Adrenal gland (tissue), 12 donors: ENCODE measurements around the gene PTPRN2. TPM values are rescaled to one million over a fixed set of nuclear protein-coding genes. Genes with fewer than 3 reads are reported as not detected.
A peak's percentile ranks its signal among the peaks of the same experiment; 100 is the strongest.
"Not testable (repeated sequence)": the region's sequence is repeated elsewhere in the genome, so short reads cannot be mapped to it uniquely, and the experiment has no call there.

Experiments used
- DNase-seq, 7 donors: peaks; one replicate each; pipeline ENCODE4 v3.0.0-alpha.2; 2019 to 2020
- H3K27ac ChIP-seq, 5 donors: fragments of 200-600 bp; sonication (generic) in 4 of 5; 1 replicate in 3 of 5; 2 replicates in 2 of 5; pipeline versions ENCODE4 v1.5.1 to v1.8.0; 2016 to 2020; ENCODE audit warnings: mild to moderate bottlenecking in 1 of 5
- H3K27me3 ChIP-seq: fragments of 200-600 bp; 2 replicates; pipeline ENCODE4 v1.8.0; 2021
- H3K36me3 ChIP-seq, 2 donors: fragments of 200-600 bp; replicated peaks in 1 of 2; 1 replicate in 1 of 2; 2 replicates in 1 of 2; pipeline versions ENCODE4 v1.5.1 to v1.8.0; 2018 to 2022
- H3K4me1 ChIP-seq, 2 donors: fragments of 200-600 bp; replicated peaks in 1 of 2; 1 replicate in 1 of 2; 2 replicates in 1 of 2; pipeline versions ENCODE4 v1.5.1 to v1.8.0; 2018 to 2021
- H3K4me3 ChIP-seq, 4 donors: fragments of 200-600 bp; sonication (generic) in 3 of 4; one replicate each; pipeline ENCODE4 v1.5.1; 2016 to 2018
- H3K9me3 ChIP-seq, 3 donors: fragments of 200-600 bp; sonication (generic) in 1 of 3; replicated peaks in 1 of 3; 1 replicate in 2 of 3; 2 replicates in 1 of 3; pipeline versions ENCODE4 v1.5.1 to v1.8.0; 2016 to 2021
- CTCF ChIP-seq, 6 experiments: fragments of 450-650 bp in 4 of 6; fragments of 200-600 bp in 2 of 6; sonication (generic) in 1 of 6; IDR thresholded peaks; 1 replicate in 5 of 6; 2 replicates in 1 of 6; pipeline versions ENCODE4 v1.5.1 to v1.8.0; 2016 to 2021; ENCODE audit warnings: antibody characterized with exemption in 6 of 6, mild to moderate bottlenecking in 2 of 6, moderate library complexity in 1 of 6
- POLR2A ChIP-seq, 2 donors: fragments of 450-650 bp; IDR thresholded peaks; one replicate each; pipeline ENCODE4 v1.6.1; 2017; ENCODE audit warnings: antibody characterized with exemption in 2 of 2, mild to moderate bottlenecking in 2 of 2, moderate library complexity in 1 of 2
- WGBS, 4 donors: extraction: QIAGEN DNeasy Blood & Tissue Kit in 2 of 4; methylation state at CpG; one replicate each; pipeline versions ENCODE4 v1.1.5 to v1.1.7; 2013 to 2017; 5-methylcytosine and 5-hydroxymethylcytosine counted together
- intact Hi-C, 2 donors: fragments of 100-400 bp; cut with DNase I; formaldehyde crosslinking; loops; one replicate each; pipeline versions ENCODE4 v1.14.1 to v1.15.0; 2022 to 2023
- polyA plus RNA-seq, 3 donors: library from polyadenylated mRNA; stranded (reverse); fragments of 200-250 nt in 2 of 3; fragments of 350-450 nt in 1 of 3; fragmentation: Illumina TruSeq in 1 of 3; extraction: RNeasy Lipid Tissue Mini Kit (QIAGEN cat#74804) in 1 of 3; gene quantifications; one replicate each; pipeline ENCODE4 v1.2.3, GENCODE V29; 2013 to 2014
- total RNA-seq, 9 donors: library from RNA; depleted of rRNA in 4 of 9; stranded (reverse); fragments of >200 nt in 4 of 9; fragments of 120-200 nt in 1 of 9; fragmentation: NEBNext Ultra II Directional in 1 of 9; extraction: Animal tissue kit (Norgen Biotek cat#: 25700) in 1 of 9; gene quantifications; one replicate each; pipeline versions ENCODE4 v1.1.0 to v1.2.4, GENCODE V29; 2013 to 2023
- donor health status: healthy with polysubstance abuse.
- donor health status: Bipolar disorder and iron deficiency.
- donor health status: DM: yes; HTN: yes; CAD: no.
- donor health status: DM: no; HTN: no; CAD: no.
- donor health status: DM: no; HTN: no; CAD: no.
- donor health status: DM: yes; HTN: yes; CAD: no.

Gene PTPRN2
- total and polyA plus RNA-seq, 12 donors: 2.2 to 16.2 (median 3.4) TPM

GRCh38 chr7:158039270-158039669 lies 548.4 kb downstream of the PTPRN2 start:
- no peak for TF ChIP-seq CTCF (IDR thresholded peaks at IDR 0.05)
- no peak for TF ChIP-seq POLR2A (IDR thresholded peaks at IDR 0.05)
- Histone ChIP-seq H3K4me3 (no peak overlapping the region), H3K27ac (no peak overlapping the region), H3K36me3 (no peaks in the 10 kb centered on the region), H3K9me3 (peaks cover 0 to 13% (median 5%) of the 10 kb centered on the region in 3 donors), H3K27me3 (no peaks in the 10 kb centered on the region), H3K4me1 (peaks cover 0 to 4% of the 10 kb centered on the region in 2 donors)
- intact Hi-C loops: no loop called here
- DNase-seq: no peak

- no peak for TF ChIP-seq POLR2A (IDR thresholded peaks at IDR 0.05)
- TF ChIP-seq CTCF (IDR thresholded peaks at IDR 0.05): no peak
Observed at GRCh38 chr7:158037211-158037610, 550.4 kb downstream of the PTPRN2 start.

GRCh38 chr7:158035343-158035742 lies 552.3 kb downstream of the PTPRN2 start:
- Histone ChIP-seq H3K4me3 (no peak overlapping the region), H3K4me1 (no peaks in the 10 kb centered on the region), H3K27me3 (no peaks in the 10 kb centered on the region), H3K36me3 (no peaks in the 10 kb centered on the region), H3K27ac (no peak overlapping the region), H3K9me3 (peaks cover 0 to 13% (median 5%) of the 10 kb centered on the region in 3 donors)
- TF ChIP-seq POLR2A (IDR thresholded peaks at IDR 0.05): no peak
- TF ChIP-seq CTCF (IDR thresholded peaks at IDR 0.05): no peak
- DNase-seq: peak in 1 of 7 donors; percentile 5
- 76 to 92% (median 86%) methylated on average over 4 of the region's 4 CpGs for WGBS, 4 donors
- intact Hi-C loops: no loop called here

More at GRCh38 chr7:158037211-158037610, 550.4 kb downstream of the PTPRN2 start:
- intact Hi-C loops: no loop called here
- H3K4me1 ChIP-seq: no peaks in the 10 kb centered on the region
- no peak overlapping the region for H3K27ac ChIP-seq
- no peaks in the 10 kb centered on the region for H3K27me3 ChIP-seq
- peaks cover 0 to 13% (median 5%) of the 10 kb centered on the region in 3 donors for H3K9me3 ChIP-seq
- H3K4me3 ChIP-seq: no peak overlapping the region
- H3K36me3 ChIP-seq: no peaks in the 10 kb centered on the region
- WGBS, 4 donors: 89 to 96% (median 95%) methylated on average over 7 of the region's 7 CpGs
- DNase-seq: no peak

- TF ChIP-seq POLR2A (IDR thresholded peaks at IDR 0.05) (no peak), CTCF (IDR thresholded peaks at IDR 0.05) (no peak)
- intact Hi-C loops: no loop called here
Observed at GRCh38 chr7:158034571-158034970, 553.1 kb downstream of the PTPRN2 start.

GRCh38 chr7:158033925-158034324 lies 553.7 kb downstream of the PTPRN2 start:
- H3K4me3 ChIP-seq, H3K36me3 ChIP-seq, H3K27me3 ChIP-seq, H3K27ac ChIP-seq, H3K9me3 ChIP-seq, intact Hi-C loops, DNase-seq, H3K4me1 ChIP-seq: not testable (repeated sequence)
- 77 to 98% (median 91%) methylated on average over 4 to 6 of the region's 6 CpGs for WGBS, 4 donors

More at GRCh38 chr7:158034571-158034970, 553.1 kb downstream of the PTPRN2 start:
- Histone ChIP-seq H3K36me3 (no peaks in the 10 kb centered on the region), H3K9me3 (peaks cover 0 to 7% (median under 1%) of the 10 kb centered on the region in 3 donors), H3K27ac (no peak overlapping the region), H3K4me1 (no peaks in the 10 kb centered on the region), H3K27me3 (no peaks in the 10 kb centered on the region), H3K4me3 (no peak overlapping the region)
- 65 to 100% (median 79%) methylated on average over 3 of the region's 3 CpGs for WGBS, 4 donors
- no peak for DNase-seq
